Measurements from ENCODE around the gene WWC2.
"Not testable (repeated sequence)": the region's sequence is repeated elsewhere in the genome, so short reads cannot be mapped to it uniquely, and the experiment has no call there.

The WWC2 gene

DNA sequence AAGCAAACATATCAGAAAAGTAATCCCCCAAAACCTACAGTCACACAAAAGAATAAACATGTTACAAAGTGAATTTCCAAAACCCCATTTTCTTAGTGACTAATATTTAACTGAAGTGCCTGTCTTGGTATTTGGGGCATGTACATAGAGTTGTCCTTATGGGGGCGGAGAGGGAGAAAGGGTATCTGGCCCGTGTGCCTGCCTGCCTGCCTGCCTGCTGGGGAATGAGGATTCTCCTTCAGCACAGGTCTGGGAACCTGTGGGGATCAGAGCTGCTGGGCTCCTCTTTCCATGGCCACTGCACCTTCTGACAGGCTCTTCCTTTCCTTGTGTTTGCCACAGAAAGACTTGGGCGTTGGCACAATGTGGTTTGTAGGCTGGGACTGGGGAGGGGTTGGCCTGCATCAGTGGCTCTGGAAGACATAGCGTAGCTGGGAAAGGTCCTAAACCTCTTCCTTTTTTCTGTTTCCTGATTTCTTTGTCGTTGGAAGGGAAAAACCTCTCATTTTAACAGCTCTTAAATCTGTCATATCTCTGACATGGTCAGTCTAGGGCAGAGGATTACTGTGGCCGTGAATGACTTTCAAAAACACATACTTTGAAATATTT is 94.8 kb downstream of the WWC2 start:
- not testable (repeated sequence) for H3K4me3 ChIP-seq (ENCODE audit: low read depth, low read length); H3K4me1 ChIP-seq (ENCODE audit: control insufficient read depth, insufficient read depth, low read length); H3K27me3 ChIP-seq (ENCODE audit: control insufficient read depth, insufficient read depth, low read length)

DNA sequence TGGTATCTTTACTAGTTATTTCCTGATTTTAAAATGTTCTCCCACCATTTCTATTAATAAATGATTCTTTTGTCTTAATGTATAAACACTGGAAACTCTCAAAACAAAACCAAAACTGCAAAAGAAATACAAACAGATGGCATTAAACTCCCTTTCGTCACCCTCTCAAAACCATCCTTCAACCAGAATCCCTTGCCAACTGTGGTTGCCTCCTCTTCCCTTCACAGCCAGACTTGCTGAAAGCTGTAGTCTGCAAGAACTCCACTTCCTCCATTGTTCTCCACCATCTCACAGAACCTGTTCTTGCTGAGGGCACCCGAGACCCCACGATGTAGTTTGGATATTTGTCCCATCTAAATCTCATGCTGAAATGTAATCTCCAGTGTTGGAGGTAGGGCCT is 96.5 kb downstream of the WWC2 start:
- H3K4me1 ChIP-seq (ENCODE audit: control insufficient read depth, insufficient read depth, low read length): no peaks in the 10 kb centered on the region
- no peak overlapping the region for H3K9ac ChIP-seq (ENCODE audit: low read depth, low read length)
- no peak overlapping the region for H3K4me3 ChIP-seq (ENCODE audit: low read depth, low read length)
- no peaks in the 10 kb centered on the region for H3K36me3 ChIP-seq (ENCODE audit: control insufficient read depth, insufficient read depth, low read length)
- H3K27me3 ChIP-seq (ENCODE audit: control insufficient read depth, insufficient read depth, low read length): no peaks in the 10 kb centered on the region
- no peaks in the 10 kb centered on the region for H3K9me3 ChIP-seq (ENCODE audit: control insufficient read depth, insufficient read depth, low read length)

More for the DNA sequence above, 94.8 kb downstream of the WWC2 start:
- H3K9ac ChIP-seq (ENCODE audit: low read depth, low read length); H3K36me3 ChIP-seq (ENCODE audit: control insufficient read depth, insufficient read depth, low read length); H3K9me3 ChIP-seq (ENCODE audit: control insufficient read depth, insufficient read depth, low read length): not testable (repeated sequence)

DNA sequence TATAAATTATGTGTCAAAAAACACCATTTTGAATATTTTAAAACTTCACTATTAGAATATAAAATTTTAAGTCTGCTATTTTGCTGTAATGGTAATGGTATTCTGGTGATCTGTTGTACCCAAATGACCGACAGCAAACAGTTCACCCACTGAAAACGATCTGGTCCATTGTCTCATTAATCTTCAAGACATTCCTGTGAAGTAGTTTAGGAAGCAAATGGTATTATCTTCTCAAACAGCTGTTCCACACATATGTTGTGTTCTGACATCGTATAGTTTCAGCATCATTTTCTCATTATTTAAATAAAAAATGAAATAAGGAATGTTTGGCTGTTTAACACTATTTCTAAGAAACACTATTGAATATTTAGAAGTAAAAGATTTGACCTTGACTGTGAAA is 98.1 kb downstream of the WWC2 start:
- Histone ChIP-seq H3K9ac (ENCODE audit: low read depth, low read length) (no peak overlapping the region), H3K9me3 (ENCODE audit: control insufficient read depth, insufficient read depth, low read length) (no peaks in the 10 kb centered on the region), H3K4me3 (ENCODE audit: low read depth, low read length) (no peak overlapping the region), H3K27me3 (ENCODE audit: control insufficient read depth, insufficient read depth, low read length) (no peaks in the 10 kb centered on the region), H3K36me3 (ENCODE audit: control insufficient read depth, insufficient read depth, low read length) (no peaks in the 10 kb centered on the region), H3K4me1 (ENCODE audit: control insufficient read depth, insufficient read depth, low read length) (no peaks in the 10 kb centered on the region)

DNA sequence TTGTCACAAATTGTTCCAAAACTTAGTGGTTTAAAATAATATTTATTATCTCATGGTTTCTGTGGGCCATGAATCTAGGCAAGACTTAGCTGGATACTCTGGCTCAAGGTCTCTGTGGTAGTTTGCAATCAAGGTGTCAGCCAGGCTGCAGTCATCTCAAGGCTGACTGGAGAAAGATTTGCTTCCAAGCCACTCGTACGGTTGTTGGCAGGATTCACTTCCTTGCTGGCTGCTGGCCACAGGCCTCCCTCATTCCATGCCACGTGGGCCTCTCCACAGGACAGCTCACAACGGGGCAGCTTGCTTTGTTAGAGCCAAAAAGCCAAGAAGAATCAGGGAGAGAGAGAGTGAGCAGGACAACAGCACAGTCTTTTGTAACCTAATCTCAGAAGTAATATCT is 101.4 kb downstream of the WWC2 start:
- no peaks in the 10 kb centered on the region for H3K36me3 ChIP-seq (ENCODE audit: control insufficient read depth, insufficient read depth, low read length)
- no peaks in the 10 kb centered on the region for H3K9me3 ChIP-seq (ENCODE audit: control insufficient read depth, insufficient read depth, low read length)
- H3K27me3 ChIP-seq (ENCODE audit: control insufficient read depth, insufficient read depth, low read length): no peaks in the 10 kb centered on the region
- no peak overlapping the region for H3K4me3 ChIP-seq (ENCODE audit: low read depth, low read length)
- no peak overlapping the region for H3K9ac ChIP-seq (ENCODE audit: low read depth, low read length)
- no peaks in the 10 kb centered on the region for H3K4me1 ChIP-seq (ENCODE audit: control insufficient read depth, insufficient read depth, low read length)

DNA sequence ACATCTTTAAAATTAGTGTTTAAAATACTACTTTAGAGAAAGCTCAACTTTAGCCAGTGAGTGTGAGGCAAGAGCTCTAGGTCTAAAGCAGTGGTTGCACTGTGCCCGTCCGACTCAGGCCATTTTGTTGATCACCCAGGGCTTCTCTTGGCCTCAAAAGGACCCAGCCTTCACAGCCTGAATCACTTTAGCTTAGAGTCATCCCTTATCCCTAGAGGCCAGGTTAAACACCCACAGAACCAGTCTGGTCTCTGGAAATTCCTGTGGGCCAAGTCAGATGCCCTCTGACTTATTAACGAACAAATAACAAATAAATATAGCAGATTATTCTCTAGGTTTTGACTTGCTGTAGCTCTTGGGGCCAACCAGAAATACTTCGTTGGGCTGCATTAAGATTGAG is 102.3 kb downstream of the WWC2 start:
- no peak overlapping the region for H3K4me3 ChIP-seq (ENCODE audit: low read depth, low read length)
- H3K9me3 ChIP-seq (ENCODE audit: control insufficient read depth, insufficient read depth, low read length): no peaks in the 10 kb centered on the region
- H3K27me3 ChIP-seq (ENCODE audit: control insufficient read depth, insufficient read depth, low read length): no peaks in the 10 kb centered on the region
- no peak overlapping the region for H3K9ac ChIP-seq (ENCODE audit: low read depth, low read length)
- H3K36me3 ChIP-seq (ENCODE audit: control insufficient read depth, insufficient read depth, low read length): no peaks in the 10 kb centered on the region
- no peaks in the 10 kb centered on the region for H3K4me1 ChIP-seq (ENCODE audit: control insufficient read depth, insufficient read depth, low read length)

DNA sequence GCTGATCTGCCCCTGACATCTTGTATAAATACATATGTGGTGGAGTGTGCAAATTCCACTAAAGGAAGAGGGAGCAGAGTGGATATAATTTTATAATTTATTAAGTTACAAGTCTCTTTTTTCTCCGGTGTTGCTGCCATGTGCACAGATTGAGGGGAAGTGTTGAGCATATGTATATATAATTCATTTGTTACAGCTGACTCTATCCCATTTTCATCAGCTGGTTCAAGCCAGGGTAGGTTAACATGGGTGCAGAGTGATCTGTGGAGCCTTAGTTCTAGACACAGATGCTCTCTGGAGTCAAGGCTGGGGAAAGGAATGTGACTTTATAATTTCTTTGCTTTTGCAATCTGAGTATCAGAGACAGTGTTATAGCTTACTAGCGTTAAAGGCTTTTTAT is 103.5 kb downstream of the WWC2 start:
- no peaks in the 10 kb centered on the region for H3K4me1 ChIP-seq (ENCODE audit: control insufficient read depth, insufficient read depth, low read length)
- no peaks in the 10 kb centered on the region for H3K36me3 ChIP-seq (ENCODE audit: control insufficient read depth, insufficient read depth, low read length)
- H3K9ac ChIP-seq (ENCODE audit: low read depth, low read length): no peak overlapping the region
- H3K9me3 ChIP-seq (ENCODE audit: control insufficient read depth, insufficient read depth, low read length): no peaks in the 10 kb centered on the region
- no peak overlapping the region for H3K4me3 ChIP-seq (ENCODE audit: low read depth, low read length)
- no peaks in the 10 kb centered on the region for H3K27me3 ChIP-seq (ENCODE audit: control insufficient read depth, insufficient read depth, low read length)

DNA sequence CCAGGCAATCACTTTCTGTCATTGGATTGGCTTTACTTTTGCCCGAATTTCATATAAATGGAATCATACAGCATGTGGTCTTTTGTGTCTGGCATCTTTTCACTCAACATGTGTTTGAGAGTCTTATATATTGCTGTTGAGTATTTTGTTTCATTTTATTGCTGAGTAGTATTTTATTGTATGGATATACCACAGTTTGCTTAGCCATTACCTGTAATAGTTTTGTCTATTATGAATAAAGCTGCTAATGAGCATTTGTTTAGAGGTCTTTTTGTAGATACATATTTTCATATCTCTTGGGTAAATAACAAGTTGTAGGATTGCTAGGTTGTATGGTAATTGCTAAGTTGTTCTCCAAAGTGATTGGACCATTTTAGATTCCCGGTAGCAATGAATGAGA is 105.7 kb downstream of the WWC2 start:
- no peaks in the 10 kb centered on the region for H3K4me1 ChIP-seq (ENCODE audit: control insufficient read depth, insufficient read depth, low read length)
- no peaks in the 10 kb centered on the region for H3K9me3 ChIP-seq (ENCODE audit: control insufficient read depth, insufficient read depth, low read length)
- peaks cover 5% of the 10 kb centered on the region for H3K36me3 ChIP-seq (ENCODE audit: control insufficient read depth, insufficient read depth, low read length)
- no peak overlapping the region for H3K9ac ChIP-seq (ENCODE audit: low read depth, low read length)
- no peaks in the 10 kb centered on the region for H3K27me3 ChIP-seq (ENCODE audit: control insufficient read depth, insufficient read depth, low read length)
- no peak overlapping the region for H3K4me3 ChIP-seq (ENCODE audit: low read depth, low read length)

DNA sequence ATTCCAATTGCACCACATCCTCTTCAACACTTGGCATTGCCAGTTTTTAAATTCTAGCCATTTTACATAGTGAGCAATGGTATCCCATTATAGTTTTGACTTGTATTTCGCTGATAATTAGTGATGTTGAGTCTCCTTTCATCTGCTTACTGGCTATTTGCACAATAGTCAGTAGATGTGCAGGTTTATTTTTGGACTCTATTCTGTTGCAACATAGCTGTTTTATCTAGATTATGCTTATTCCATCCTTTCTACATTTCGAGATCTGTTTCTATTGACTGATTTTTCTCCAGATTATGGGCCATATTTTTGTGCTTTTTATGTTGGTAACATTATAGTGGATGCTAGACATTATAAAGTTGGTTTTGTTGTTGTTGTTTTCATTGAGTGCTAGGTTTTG is 106.1 kb downstream of the WWC2 start:
- no peak overlapping the region for H3K4me3 ChIP-seq (ENCODE audit: low read depth, low read length)
- peaks cover 5% of the 10 kb centered on the region for H3K36me3 ChIP-seq (ENCODE audit: control insufficient read depth, insufficient read depth, low read length)
- no peaks in the 10 kb centered on the region for H3K4me1 ChIP-seq (ENCODE audit: control insufficient read depth, insufficient read depth, low read length)
- H3K27me3 ChIP-seq (ENCODE audit: control insufficient read depth, insufficient read depth, low read length): no peaks in the 10 kb centered on the region
- H3K9ac ChIP-seq (ENCODE audit: low read depth, low read length): no peak overlapping the region
- H3K9me3 ChIP-seq (ENCODE audit: control insufficient read depth, insufficient read depth, low read length): no peaks in the 10 kb centered on the region

DNA sequence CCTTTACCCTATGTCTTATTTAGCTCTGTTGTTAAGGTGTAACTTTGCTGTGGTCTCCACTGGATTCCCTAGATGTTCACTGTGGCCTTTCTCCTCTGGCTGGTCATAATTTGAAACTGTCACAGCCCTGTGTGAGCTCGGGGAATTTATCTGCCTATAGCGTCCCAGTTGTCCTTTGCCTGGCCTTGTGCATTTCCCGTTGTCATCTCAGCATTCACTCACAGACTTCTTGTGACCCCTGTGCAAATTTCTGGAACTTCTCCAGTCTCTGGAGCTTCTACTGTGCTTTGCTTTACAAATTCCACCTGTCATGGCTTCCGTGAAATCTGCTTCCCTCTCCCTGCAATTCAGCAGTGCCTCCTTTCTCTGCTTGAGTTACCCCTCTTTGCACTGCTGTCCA is 106.7 kb downstream of the WWC2 start:
- no peak overlapping the region for H3K9ac ChIP-seq (ENCODE audit: low read depth, low read length)
- H3K36me3 ChIP-seq (ENCODE audit: control insufficient read depth, insufficient read depth, low read length): peaks cover 5% of the 10 kb centered on the region
- H3K9me3 ChIP-seq (ENCODE audit: control insufficient read depth, insufficient read depth, low read length): no peaks in the 10 kb centered on the region
- H3K27me3 ChIP-seq (ENCODE audit: control insufficient read depth, insufficient read depth, low read length): no peaks in the 10 kb centered on the region
- H3K4me1 ChIP-seq (ENCODE audit: control insufficient read depth, insufficient read depth, low read length): no peaks in the 10 kb centered on the region
- no peak overlapping the region for H3K4me3 ChIP-seq (ENCODE audit: low read depth, low read length)

DNA sequence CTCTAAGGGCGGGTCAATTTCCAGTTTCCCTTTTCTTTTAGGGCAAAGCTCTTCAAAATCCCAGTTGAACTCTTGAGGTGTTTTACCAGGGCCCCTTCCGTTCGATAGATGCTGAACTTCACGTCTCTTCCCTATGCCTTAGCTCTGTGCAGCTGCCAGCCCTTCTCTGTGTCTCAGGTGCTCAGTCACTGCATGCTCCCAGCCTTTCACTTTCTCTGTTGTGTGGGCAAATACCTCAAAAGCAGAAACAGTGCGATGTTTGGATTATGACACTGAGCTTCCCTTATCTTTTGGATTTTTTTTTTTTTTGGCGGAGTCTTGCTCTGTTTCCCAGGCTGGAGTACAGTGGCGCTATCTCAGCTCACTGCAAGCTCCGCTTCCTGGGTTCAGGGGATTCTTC is 112.5 kb downstream of the WWC2 start:
- H3K9me3 ChIP-seq (ENCODE audit: control insufficient read depth, insufficient read depth, low read length): no peaks in the 10 kb centered on the region
- peaks cover 5% of the 10 kb centered on the region for H3K36me3 ChIP-seq (ENCODE audit: control insufficient read depth, insufficient read depth, low read length)
- H3K27me3 ChIP-seq (ENCODE audit: control insufficient read depth, insufficient read depth, low read length): no peaks in the 10 kb centered on the region
- H3K4me1 ChIP-seq (ENCODE audit: control insufficient read depth, insufficient read depth, low read length): no peaks in the 10 kb centered on the region
- no peak overlapping the region for H3K9ac ChIP-seq (ENCODE audit: low read depth, low read length)
- H3K4me3 ChIP-seq (ENCODE audit: low read depth, low read length): no peak overlapping the region

DNA sequence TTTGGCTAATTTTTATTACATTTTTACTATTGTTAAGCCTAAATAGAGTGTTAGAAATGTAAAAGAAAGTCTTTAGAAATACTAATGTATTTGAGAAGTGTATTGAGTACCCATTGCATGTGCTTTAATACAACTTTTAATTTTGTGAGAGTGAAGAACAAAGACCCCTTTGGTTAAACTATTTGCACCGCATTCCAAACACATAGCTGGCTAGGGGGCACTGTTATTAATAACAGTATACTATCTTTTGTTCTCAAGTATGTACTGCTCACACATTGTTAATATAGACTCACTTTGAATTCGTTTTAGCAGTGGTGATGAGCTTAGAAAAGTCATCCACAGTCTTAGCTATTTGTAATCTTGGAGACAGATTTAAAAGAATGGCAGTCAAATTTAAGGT is 114.9 kb downstream of the WWC2 start:
- H3K9me3 ChIP-seq (ENCODE audit: control insufficient read depth, insufficient read depth, low read length): no peaks in the 10 kb centered on the region
- H3K4me3 ChIP-seq (ENCODE audit: low read depth, low read length): no peak overlapping the region
- peaks cover 5% of the 10 kb centered on the region for H3K36me3 ChIP-seq (ENCODE audit: control insufficient read depth, insufficient read depth, low read length)
- H3K9ac ChIP-seq (ENCODE audit: low read depth, low read length): no peak overlapping the region
- H3K4me1 ChIP-seq (ENCODE audit: control insufficient read depth, insufficient read depth, low read length): no peaks in the 10 kb centered on the region
- no peaks in the 10 kb centered on the region for H3K27me3 ChIP-seq (ENCODE audit: control insufficient read depth, insufficient read depth, low read length)

DNA sequence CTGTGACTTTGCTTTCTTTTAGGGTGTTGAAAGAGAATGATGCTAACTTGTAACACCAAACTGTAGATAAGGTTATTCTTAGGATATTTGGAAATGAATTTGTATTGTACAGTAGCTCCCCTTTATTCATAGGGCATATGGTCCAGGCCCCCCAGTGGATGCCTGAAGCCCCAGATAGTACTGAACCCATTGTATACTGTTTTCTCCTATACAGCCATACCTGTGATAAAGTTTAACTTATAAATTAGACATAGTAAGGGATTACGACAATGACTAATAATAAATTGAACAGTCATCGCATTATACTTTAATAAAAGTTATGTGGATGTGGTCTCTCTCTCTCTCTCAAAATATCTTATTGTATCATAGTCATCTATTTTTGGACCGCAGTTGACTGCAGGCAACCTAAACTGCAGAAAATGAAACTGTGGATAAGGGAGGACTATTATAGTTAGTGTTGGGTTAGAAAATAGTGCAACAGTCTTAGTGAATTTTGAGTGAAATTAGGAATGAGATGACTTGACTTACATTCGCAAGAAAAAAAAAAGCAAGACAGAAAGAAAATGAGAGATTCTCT is 115.9 kb downstream of the WWC2 start:
- Histone ChIP-seq H3K27me3 (ENCODE audit: control insufficient read depth, insufficient read depth, low read length) (no peaks in the 10 kb centered on the region), H3K9ac (ENCODE audit: low read depth, low read length) (no peak overlapping the region), H3K9me3 (ENCODE audit: control insufficient read depth, insufficient read depth, low read length) (no peaks in the 10 kb centered on the region), H3K4me3 (ENCODE audit: low read depth, low read length) (no peak overlapping the region), H3K4me1 (ENCODE audit: control insufficient read depth, insufficient read depth, low read length) (no peaks in the 10 kb centered on the region), H3K36me3 (ENCODE audit: control insufficient read depth, insufficient read depth, low read length) (no peaks in the 10 kb centered on the region)

Data from iPS-15b (cell line).